Measurements from ENCODE around the gene GLYR1.
A peak's percentile ranks its signal among the peaks of the same experiment; 100 is the strongest.

The GLYR1 gene

DNA sequence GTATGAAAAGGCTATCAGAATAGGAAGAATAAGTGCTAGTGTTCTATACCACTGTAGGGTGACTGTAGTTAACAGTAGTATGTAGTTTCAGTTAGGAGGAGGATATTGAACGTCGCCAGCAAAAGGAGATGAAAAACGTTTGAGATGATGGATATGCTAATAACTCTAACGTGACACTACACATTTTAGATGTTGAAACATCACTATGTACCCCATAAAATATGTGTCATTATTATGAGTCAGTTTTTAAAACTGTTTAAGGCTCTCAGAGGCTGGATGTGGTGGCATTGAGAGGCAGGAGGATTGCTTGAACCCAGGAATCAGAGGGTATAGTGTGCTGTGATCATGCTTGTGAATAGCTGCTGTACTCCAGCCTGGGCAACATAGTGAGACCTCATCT is 32.0 kb upstream of the GLYR1 start:
- DNase-seq = no peak

DNA sequence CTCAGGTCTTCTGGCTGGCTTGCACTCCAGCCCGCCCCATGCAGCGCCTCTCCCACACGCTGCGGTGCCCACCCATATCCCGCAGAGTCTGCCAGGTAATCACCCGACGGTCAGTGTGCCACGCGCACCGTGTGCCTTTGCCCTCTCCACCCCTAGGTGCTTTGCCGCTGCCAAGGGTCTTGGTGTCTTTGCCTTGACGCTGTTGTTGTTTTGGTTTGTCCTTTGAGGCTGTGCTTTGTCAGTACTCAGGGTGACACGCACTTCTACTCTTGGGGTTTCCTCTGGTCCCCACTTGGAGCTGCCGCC is 30.2 kb upstream of the GLYR1 start:
- DNase-seq = no peak

DNA sequence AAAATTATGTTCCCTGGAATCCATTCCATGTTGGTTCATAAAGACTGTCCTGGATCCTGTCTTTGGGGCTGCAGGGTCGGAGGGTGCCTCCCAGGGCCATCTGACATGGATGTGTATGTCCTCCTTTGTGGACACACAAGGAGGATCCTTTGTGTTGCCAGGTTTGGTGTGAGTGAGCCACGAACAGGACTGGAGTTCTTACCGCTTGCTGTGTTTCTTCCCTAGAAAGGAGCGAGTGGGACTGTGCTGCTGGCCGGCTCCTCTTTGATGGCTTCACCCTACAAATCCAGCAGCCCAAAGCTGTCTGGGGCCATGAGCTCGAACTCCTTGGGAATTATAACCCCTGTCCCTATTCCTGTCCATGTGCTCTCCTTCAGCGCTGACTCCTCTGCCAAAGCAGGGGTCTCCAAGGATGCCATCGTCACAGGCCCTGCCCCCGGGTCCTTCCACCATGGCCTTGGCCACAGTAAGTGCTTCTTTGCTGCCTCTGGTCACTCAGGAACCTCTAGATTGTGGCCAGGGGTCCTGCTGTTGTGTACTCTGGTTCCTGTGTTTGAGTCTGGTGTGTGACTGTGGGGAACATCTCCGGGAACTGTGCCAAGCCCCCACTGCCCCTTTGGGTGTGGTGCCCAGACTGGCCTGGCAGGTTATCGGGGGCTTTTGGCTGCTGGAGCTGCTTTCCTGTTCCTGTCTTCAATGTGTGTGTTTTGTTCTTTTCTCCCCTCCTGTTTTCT is 29.7 kb upstream of the GLYR1 start:
- DNase-seq = no peak

DNA sequence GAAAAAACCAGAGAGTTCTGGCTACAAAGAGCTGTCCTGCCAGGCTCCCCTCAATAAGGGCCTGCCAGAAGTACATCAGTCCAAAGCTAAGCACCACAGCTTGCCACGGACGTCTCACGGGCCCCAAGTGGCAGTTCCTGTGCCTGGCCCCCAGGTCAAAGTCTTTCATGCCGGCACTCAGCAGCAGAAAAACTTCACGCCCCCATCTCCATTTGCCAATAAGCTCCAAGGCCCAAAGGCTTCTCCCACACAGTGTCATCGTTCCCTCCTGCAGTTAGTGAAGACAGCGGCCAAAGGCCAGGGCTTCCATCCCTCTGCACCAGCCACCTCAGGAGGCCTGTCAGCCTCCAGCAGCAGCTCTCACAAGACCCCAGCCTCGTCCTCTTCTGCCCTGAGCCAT is 27.6 kb upstream of the GLYR1 start:
- DNase-seq = no peak

DNA sequence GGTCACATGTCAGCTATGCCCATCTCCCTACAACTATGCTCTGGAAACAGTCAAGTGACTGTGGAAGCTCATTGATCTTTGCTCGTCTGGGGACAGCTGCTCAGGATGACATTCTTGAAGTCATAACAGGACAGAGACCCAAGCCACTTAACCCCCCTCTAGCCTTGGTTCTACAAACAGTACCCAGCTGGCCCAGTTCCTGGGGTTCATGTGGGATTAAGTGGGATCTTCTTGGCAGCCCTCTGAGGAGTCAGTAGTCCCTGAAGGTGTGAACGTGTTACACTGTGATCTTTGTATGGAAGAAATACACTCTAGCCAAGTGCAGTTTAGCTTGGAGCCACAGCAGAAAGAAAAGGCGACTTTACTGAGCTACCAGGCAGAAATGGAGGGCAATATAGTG is 26.0 kb upstream of the GLYR1 start:
- DNase-seq = no peak

DNA sequence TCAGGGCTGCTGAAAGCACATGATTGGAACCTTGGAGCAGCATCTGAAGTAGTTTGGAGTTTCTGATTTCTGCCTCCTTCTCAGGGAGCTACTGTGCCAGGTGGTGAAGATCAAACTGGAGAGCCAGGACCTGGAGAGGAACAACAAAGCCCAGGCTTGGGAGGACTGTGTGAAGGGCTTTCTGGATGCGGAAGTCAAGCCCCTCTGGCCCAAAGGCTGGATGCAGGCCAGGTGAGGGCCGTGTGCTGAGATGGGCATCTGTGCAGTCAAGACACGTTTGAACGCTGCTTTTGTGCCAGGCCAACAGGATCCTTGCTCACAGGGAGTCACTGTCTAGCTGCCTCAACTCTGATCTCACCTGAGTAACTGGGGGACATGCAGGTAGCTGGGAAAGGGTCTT is 24.0 kb upstream of the GLYR1 start:
- DNase-seq = no peak

DNA sequence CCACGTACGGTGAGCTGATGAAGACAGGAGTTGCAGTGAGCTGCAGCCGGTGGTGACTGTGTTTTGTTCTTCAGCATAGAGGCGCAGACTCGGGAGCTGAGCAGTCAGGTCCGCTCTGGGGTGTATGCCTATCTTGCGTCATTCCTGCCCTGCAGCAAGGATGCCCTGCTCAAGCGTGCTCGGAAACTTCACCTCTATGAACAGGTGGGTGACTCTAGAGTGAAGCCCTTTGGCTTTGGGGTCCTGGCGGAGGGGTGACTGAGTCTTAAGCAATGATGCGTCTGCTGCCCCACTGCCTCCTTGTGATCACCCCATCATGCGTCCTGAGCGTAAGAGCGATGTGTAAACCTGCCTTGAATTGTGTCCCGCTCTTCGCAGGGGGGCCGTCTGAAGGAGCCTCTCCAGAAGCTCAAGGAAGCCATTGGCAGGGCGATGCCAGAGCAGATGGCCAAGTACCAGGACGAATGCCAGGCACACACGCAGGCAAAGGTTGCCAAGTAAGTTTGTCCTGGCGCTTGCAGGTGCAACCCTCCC is 23.1 kb upstream of the GLYR1 start:
- DNase-seq = no peak

DNA sequence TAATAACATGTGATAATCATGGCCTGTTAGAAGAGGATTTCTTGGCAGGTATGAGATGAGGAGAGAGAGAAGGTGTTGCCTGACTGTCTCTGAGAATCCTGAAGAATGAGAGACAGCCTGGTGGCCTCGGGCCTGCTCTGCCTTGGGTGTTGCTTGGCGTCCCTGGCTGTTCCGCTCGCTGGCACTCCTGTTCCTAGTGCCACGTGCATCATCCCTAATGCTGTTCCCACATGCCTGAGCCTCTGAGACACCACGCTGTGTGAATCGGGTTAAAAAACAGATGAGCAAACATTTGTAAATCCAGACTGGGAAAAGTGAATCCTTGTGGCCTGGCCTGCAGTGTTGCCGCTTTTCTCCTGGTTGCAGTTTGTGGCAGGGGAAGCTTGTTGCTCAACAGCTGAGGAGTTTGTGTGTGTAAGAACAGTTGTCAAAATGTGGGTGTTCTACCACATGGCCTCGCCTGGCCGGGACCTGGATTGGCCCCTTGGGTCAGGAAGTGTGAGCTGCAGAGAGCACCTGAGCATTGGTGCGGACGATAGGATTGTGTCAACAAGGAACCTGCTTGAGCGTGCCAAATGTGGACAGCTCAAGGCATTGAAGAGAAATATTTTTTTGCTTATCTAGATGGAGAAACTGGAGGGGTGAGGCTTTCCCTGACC is 22.2 kb upstream of the GLYR1 start:
- no peak for DNase-seq

DNA sequence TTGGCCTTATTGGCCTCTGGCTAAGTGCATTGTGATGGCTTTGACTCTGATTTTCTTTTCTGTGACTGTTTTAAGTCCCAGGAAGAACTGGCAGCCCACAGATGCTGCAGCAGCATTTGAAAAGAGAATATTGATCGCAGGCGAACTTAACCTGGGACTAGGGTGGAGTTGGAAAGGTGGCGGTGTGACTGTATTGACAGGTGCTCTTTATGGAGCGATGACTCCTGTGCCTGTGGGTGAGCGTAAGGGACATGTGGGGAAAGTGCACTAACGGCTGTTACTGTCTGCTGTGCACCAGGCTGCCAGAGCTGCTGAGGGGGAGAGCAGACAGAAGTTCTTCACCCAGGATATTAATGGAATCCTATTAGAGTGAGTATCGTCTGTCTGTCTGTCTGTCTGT is 21.4 kb upstream of the GLYR1 start:
- DNase-seq = no peak

DNA sequence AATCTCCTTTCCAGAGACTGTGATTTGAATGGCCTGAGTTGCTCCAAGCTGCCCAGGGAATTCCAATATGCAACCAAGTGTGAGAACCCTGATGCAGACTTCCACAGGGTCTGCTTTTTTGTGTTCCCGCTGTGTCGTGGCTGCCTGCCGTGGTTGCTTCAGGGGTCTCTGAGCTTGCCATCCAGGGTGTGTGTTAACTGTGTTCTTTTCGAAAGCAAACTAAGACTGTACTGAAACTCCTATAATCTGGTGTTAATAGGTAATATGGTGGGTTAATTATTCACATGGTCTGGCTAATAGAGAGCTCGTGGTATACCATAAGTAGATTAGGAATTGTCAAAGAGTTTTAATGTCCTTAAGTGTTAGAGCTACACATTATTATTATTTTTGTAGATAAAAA is 20.9 kb upstream of the GLYR1 start:
- no peak for DNase-seq

DNA sequence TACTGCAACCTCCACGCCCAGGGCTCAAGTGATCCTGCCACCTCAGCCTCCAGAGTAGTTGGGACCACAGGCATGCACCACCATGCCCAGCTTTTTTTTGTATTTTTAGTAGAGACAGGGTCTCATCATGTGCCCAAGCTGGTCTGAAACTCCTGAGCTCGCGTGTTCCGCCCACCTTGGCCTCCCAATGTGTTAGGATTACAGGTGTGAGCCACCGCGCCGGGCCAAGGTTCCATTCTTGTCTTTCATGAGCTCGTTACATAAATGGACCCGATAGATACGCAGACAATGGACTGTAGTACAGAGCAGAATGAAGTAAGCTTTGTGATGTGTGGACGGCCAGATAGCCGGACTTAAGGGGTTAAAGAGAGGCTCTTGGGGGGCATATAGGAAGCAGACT is 19.5 kb upstream of the GLYR1 start:
- no peak for DNase-seq

DNA sequence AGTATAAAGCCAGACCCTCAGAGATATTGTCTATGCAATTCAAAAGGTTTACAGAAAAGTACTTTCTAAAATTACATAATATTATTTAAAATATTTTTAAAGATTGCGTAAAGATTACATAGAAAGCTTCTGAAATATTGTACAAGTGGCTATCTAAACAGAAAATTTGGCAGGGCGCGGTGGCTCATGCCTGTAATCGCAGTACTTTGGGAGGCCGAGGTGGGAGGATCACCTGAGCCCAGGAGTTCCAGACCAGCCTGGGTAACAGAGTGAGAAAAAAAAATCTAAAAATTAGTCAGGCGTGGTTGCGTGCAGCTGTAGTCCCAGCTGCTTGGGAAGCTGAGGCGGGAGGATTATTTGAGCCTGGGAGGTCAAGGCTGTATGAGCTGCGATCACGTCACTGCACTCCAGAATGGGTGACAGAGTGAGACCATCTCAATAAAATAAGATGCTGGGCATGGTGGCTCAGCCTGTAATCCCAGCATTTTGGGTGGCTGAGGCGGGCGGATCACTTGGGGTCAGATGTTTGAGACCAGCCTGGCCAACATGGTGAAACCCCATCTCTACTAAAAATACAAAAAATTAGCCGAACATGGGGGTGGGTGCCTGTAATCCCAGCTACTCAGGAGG is 18.3 kb upstream of the GLYR1 start:
- no peak for DNase-seq

DNA sequence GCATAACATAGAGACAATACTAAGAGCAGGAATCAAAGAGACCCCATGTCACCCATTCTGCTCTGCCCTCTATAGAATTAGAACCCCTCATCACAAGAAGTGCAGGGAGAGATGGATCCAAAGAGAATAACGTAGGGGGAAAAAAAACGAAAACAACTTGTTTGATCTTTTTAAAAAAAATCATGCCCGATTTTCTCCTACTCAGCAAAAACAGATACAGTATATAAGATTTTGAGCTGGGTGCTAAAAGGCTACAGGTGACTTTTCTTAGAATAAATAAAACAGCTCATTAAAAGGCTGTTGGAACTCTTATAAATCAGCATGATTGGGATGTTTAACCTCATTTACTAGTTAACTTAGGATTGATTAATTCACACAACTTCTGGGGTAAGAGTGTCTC is 17.6 kb upstream of the GLYR1 start:
- no peak for DNase-seq

DNA sequence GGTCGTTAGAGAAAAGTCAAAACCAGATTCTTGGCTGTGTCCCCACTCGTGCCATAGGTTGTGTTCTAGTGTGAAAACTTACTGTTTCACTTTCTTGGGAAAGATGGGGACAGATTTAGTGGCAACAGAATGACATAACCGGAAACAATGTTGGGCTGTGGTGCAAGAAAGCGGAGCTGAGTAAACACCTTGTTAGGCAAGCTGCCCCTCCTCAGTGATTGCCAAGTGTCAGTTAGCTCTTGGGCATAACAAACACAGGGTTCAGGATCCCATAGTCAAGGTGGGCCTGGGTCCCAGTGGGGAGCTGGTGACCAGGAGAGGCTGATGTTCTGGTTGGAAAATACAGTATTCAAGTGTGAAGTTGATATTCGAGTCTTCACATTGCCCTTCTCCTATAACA is 15.6 kb upstream of the GLYR1 start:
- no peak for DNase-seq

DNA sequence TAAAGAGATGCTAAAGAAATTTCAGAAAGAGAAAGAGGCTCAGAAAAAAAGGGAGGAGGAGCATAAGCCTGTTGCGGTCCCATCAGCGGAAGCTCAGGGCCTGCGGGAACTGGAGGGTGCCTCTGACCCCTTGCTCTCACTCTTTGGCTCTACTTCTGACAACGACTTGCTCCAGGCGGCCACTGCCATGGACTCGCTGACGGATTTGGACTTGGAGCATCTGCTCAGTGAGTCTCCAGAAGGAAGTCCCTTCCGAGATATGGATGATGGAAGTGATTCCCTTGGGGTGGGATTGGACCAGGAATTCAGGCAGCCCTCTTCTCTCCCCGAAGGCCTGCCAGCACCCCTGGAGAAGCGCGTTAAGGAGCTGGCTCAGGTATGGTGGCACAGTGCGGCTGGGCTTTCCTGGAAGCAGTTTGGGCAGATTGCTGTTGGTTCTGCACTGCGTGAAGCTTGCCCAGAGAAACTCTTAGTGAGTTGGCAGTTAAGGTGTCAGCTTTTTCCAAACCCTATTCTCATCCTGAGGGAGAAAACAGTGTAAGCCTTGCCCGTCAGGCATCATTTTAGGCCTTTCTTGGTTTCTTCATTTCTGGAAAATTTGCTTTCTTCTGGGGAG is 13.7 kb upstream of the GLYR1 start:
- DNase-seq = no peak

DNA sequence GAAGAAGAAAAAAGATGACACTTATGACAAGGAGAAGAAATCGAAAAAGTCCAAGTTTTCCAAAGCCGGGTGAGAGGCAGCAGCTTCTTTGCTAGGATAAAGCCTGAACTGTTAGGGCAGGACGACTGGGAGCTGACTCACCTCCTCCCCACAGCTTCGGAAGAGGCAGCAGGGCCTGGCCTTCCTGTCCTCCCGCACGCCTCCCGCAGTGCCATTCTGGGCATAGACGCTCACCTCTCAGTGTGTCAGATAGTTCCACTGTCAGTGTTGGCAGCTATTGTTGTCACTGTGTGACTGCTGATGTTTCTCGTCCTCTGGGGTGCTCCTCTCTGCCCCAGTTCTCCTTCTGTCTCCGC is 12.8 kb upstream of the GLYR1 start:
- DNase-seq = no peak

DNA sequence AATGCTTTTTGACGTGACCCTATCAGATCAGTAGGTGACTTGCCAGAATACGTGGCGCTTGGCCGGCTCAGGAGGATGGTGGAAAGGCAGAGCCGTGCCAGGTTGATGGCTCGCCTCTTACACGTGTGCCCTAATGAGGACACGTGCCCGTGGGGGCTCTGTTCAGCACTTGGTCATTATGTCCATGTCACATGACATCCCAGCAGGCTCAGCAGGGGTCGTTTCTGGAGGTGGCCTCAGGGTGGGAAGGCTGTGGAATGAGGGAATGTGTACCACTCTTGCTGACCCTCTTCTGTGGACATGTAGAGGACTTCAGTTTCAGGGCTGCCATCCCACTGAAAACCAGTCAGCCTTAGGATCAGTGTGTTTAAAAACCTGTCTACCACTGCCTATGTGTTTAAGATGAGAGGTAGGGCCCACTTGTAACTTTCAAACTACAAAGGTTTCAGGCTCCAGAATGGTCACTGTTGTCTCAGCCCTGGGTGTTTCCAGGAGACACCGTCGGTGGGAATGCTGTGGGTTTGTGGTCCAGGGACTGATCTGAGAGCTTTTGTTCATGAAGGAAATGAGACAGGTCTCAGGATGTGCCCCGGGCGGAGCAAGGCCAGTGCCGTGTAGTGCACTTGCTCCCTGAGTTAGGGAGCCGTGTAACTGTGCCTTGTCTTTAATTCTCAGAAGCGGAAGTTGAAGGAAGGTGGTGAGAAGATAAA is 12.3 kb upstream of the GLYR1 start:
- no peak for DNase-seq

DNA sequence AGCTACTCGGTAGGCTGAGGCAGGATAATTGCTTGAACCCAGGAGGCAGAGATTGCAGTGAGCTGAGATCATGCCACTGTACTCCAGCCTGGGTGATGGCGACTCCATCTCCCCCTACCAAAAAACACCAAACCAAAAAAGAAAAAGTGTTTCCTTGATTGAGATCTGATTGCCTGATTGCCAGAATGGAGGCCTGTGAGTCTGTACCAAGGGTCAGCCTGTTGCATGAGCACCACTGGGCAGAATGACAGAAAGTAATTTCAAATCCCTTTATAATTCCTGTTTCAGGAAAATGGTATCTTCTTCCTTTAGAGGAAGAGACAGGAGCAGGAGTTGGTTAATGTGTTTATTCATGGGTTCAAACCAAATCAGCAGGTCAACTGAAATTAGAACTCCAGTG is 8.7 kb upstream of the GLYR1 start:
- no peak for DNase-seq

DNA sequence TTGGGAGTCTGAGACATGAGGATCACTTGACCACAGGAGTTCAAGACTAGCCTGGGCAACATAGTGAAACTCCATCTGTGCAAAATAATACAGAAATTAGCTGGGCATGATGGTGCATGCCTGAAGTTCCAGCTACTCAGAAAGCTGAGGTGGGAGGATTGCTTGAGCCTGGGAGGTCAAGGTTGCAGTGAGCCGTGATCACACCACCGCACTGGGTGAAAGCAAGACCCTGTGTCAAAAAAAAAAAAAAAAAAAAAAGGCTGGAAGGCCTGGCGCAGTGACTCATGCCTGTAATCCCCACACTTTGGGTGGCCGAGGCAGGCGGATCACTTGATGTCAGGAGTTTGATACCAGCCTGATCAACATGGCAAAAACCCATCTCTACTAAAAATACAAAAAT is 8.3 kb upstream of the GLYR1 start:
- no peak for DNase-seq

DNA sequence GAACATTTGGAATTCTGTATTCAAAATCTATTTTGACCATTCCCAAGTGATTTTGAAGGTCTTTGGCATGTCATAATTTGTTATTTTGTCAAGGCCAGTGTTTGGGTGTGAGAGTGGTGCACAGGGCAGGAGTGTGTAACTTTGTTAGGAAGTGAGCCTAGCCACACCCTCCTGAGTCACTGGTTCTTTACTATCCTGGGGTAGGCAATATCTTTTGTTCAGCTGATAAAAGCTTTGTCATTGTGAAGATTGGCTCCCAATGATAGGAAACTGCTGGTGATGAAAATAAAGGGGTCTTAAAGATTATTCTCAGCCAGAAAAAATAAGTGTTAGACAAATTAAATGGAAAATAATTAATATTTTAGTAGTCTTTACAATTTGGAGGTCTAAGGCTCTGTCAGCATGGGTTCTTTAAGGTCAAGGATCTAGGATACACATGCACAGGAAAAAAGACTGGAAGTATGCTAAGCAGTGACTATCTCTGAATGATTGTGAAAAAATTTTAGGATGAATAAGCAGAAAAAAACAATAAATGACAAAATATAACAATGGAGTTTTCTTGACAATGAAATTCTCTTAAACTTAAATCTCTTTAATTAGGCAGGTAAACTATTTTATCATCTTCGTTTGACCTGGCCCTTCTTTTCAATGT is 5.3 kb upstream of the GLYR1 start:
- DNase-seq = peak; percentile 54

DNA sequence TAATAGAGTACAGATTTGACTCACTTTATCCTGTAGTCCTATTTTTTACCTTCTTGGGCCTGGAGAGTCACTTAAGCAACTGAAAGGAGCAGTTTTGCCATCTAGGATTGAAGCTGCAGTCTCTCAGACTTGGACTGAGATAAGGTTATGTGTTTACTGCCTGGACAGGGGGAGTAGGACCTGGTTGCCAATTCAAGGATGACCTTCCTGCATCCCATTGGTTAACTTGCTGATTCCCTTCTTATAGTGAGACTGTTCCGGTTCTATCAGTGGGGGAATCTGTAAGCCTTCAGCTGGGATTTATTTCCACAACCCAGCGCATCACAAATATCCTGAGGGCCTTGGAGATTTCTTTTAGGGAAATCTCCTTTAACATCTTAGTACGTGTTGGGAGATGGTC is 3.1 kb upstream of the GLYR1 start:
- peak; percentile 15 for DNase-seq

DNA sequence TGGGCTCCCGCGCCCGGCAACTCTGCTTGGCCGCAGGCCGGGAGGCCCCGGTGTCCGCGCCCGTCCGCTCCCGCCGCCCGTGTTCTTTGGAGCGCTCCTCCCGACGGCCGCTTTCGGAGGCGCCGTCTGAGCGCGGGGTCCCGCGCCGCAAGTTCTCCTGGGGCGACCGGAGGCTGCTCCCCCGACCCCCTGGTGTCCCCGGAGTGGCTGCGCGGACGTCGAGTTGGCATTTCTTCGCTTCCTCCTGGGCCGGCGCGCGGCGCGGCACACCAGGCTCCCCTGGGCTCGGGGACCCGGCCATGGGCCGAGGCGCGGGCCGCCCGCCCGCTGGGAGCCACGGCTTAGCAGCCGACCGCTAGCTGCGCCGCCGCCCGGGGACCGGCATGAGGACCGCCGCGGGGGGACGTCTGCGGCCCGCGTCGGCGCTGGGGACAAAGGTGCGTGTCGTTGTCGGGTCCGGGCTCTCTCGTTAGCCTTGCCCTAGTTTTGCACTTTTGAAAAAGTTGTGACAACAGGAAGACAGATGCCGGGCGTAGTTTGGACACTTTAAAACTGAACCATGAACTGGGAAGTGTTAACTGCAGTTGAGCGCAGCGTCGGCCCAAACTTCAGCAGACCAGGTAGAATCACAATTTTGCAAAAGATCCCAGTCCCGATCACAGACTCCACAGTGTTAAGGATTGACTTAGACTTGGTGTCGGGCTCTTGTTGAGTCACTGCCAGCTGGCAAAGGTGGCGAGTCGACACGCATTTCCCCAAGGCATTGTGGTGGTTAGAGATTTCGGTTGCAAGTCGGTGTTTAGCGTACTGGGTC is 893 bp upstream of the GLYR1 start:
- DNase-seq = peak; percentile 65

Data from OCI-M1 (cell line).